GM12875 (cell line): ENCODE measurements around the gene BRINP2.

Source experiments
- H3K4me3 ChIP-seq: one replicate; pipeline ENCODE4 v1.5.1; 2011; ENCODE audit warnings: low read depth, low read length, control low read depth
- TF ChIP-seq, protein P1 (sequence below): IDR thresholded peaks from 2 replicates; pipeline ENCODE4 v1.5.1; 2011; ENCODE audit warnings: low read depth, mild to moderate bottlenecking, control low read depth, inconsistent platforms, low read length, moderate library complexity, borderline replicate concordance; ENCODE audit not compliant: insufficient read depth

Gene BRINP2

DNA sequence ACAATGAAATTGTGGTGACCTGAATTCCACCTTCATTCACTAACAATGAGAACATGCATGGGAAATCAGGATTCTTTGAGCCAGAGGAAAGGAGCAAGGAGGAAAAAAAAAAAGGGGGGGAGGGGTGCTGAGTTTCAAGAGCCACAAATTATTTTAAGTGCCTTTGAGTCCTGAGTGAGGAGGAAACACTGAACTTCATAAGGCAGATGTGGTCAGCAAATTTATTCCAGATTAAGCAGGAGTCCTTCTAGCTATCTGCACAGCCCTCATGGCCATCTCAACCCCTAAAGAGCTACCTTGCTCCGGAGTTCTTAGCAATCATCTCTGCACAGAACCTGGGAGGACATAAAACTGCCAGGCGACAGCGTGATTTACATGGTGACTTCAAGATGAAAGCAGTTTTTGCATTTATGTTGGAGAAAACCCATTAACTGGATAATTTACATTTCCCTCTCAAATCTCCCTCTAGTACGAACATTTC lies 27.9 kb upstream of the BRINP2 start:
- no peak overlapping the region for H3K4me3 ChIP-seq
- TF ChIP-seq, protein P1, sequence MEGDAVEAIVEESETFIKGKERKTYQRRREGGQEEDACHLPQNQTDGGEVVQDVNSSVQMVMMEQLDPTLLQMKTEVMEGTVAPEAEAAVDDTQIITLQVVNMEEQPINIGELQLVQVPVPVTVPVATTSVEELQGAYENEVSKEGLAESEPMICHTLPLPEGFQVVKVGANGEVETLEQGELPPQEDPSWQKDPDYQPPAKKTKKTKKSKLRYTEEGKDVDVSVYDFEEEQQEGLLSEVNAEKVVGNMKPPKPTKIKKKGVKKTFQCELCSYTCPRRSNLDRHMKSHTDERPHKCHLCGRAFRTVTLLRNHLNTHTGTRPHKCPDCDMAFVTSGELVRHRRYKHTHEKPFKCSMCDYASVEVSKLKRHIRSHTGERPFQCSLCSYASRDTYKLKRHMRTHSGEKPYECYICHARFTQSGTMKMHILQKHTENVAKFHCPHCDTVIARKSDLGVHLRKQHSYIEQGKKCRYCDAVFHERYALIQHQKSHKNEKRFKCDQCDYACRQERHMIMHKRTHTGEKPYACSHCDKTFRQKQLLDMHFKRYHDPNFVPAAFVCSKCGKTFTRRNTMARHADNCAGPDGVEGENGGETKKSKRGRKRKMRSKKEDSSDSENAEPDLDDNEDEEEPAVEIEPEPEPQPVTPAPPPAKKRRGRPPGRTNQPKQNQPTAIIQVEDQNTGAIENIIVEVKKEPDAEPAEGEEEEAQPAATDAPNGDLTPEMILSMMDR, result no peak

DNA sequence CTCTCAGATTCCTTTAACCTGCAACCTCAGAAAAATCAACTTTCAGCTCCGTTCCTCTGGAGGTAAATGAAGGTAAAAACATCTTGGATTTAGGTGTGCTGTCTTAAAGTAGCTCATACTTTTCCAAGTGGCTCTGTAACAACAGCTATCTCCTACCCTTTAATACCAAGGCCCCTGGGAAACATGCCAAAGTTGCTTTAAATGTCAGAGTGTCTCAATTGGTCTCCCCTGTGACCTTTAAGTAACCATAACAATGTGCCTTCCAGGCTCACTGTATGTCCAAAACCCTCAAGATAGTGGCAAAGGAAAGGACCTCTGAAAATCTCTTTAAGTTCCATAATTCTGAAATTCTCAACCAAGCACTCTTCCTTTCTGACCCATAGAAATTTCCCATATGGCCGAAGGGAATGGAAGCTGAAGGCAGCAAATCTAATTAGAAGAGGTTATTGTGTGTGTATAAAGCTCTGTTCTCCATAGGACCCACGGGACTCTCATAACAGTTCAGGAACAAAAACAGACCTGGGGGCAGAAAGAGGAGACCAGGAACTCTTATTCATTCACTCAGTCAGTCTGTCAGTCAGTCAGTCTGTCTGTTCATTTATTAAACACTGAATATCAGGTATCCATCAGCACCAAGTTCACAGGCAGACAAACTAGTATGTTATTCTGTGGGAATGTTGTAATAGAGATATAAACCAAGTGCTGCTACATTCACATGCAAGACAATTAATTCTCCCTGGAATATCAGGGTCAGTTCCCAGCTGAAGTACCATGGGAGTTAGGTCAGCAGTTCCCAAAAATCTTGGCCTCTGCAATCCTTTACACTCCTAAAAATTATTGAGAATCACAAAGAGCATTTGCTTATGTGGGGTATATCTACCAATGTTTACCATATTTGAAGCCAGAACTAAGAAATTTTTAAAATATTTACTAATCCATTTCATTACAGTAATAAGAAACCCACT lies 25.4 kb upstream of the BRINP2 start:
- H3K4me3 ChIP-seq, result no peak overlapping the region
- TF ChIP-seq, protein P1, result no peak

DNA sequence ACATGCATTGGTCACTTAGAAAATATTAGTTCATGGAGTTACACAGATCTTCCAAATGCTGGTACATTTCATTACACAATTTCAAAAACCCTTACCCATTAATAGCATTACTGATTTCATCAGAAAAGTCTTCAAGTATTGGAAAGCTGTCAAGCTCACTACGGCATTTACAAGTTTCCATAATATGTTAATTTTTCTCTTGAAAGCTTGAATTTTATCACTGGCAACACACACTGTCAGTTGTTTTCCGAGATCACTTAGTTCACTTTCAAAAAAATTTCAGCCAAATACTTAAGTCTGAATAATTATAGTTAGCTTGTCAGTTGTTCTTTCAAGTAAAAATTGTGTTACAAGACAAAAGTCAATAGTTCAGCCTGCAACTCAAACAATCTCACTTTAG lies 24.3 kb upstream of the BRINP2 start:
- no peak overlapping the region for H3K4me3 ChIP-seq
- TF ChIP-seq, protein P1, result no peak

DNA sequence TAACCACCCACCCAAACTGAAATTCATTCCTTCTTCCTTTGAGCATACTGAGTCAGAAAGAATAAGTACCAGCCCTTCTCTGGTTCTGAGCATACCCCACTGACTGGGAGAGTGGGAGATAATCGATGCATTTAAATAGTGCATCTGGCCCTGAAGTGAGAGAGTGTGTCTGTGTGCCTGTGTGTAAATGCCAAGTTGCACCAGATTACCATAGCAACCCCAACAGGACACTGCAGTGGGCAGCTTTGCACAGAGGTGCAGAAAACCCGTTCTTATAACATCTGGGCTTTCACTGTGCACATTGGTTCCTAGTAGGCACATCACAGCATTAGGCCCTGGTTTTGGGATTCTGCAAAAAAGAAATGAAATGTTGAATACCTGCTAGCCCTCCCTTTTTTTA lies 8.5 kb upstream of the BRINP2 start:
- no peak overlapping the region for H3K4me3 ChIP-seq
- TF ChIP-seq, protein P1, result no peak

DNA sequence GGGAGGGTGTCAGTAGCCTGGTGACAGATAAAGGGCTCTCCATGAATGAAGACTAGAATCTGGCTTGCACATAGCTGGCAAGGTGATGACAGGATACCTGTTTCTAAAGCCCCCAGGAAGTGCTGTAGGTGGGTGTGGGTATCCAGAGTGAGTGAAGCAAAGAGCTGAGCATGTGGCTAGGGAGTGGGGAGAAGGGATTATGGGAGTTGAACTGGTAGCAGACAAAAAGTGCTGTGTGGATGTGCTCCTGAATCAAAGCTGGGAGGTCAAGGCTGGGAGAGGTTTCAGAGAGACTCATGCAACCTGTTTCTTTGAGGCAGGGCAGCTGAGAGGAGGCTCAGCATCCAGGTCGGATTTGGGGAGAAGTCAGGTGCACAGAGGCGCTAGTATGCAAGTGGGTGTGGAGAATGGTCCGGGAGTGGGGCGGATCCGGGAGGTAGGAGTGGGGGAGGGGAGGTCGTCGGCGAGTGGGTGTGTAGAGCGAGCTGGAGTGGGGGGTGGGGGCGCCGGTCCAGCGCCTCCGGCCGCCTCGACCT lies 6.8 kb upstream of the BRINP2 start:
- no peak overlapping the region for H3K4me3 ChIP-seq
- TF ChIP-seq, protein P1, result no peak

DNA sequence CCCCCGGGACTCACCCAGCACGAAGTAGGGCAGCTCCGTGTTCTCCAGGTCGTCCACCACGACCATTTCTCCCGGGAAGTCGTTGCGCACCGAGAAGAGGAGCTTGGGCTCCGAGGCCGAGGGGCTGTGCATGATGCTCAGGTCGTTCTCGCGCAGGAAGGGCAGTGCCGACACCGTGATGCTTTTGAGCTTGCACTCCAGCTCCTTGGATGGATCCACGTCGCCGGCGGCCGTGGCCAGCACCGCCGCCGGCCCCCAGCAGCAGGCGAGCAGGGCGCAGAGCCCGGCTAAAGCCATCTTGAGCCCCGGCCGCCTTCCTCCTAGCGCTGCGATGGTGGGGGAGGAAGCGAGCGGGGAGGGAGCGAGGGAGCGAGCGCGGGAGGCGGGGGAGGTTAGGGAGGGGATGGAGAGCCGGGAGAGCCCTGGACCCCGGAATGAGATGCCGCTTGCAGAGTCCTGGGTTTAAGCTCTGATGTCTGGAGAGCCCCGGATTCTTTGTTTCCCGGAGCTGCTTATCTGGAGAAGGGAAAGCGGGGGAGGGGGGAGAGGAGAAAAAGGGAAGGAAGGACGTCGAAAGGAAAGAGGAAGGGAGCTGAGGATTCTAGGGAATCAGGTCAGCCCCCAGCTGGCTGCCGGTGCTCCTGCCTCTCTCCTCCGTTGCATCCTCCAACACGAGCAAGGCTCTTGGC lies 6.2 kb upstream of the BRINP2 start, which contains the start of gene ASTN1:
TSS of gene ASTN1 (minus strand) at position 333 of the 689 bp plus-strand sequence. CDS start at position 297, 36 bp downstream.
- TF ChIP-seq, protein P1, result no peak
- no peak within 1 kb of the TSS for H3K4me3 ChIP-seq
